Measurements from ENCODE around the gene AP4B1. TPM values are rescaled to one million over a fixed set of nuclear protein-coding genes. Genes with fewer than 3 reads are reported as not detected.

Gene AP4B1
- total RNA-seq, 1 experiment from 2014 or later = 14.2 TPM

DNA sequence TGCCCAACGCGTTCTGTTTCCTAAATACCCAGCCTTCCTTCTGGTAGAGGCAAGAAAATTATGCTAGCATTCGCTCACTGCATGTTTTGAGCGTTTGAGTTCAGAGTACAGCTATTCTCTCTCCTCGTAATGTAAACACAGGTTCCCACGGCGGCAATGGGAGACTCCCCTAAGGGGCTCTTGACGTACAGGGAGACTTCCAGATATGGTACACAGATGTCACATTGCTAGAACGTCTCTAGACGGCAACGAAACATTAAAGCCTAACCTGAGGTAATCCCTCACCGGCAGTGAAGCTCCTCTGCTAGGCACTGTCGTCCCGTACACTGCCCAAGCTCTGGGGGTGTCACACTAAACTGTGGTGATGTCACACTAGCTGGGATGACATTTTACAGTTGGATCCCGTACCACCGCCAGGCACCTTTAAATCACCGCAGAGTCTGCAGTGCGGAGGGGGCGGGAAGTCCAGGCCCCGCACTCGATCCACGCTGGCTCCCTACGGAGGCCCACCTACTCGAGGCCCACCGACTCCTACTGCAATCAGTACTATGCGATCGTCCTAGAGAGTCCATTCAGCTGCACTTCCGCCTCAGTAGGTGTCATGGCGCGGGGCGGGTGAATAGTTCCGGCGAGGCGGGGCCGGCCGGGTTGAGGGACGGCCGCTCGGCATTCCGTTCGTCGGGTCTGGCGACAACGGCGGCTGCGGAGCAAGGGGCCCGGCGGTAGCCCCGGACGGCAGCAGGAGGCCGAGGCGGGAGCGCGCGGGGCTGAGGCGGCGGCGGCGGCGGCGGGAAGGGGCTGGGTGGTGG is 24.5 kb upstream of the AP4B1 start, which contains the start of gene HIPK1 (continued):
- TF ChIP-seq FOXJ3 (CRISPR knock-in tag; IDR thresholded peaks at IDR 0.05; ENCODE audit: borderline replicate concordance) (0 out of 2 replicates have a peak, but pooled peaks have one; percentile 28), NFYB (CRISPR knock-in tag; conservative IDR thresholded peaks at IDR 0.05; ENCODE audit: low read depth) (no peak), GTF2I (CRISPR knock-in tag; conservative IDR thresholded peaks at IDR 0.05) (no peak), JUN (CRISPR knock-in tag; IDR thresholded peaks at IDR 0.05) (no peak), ELF4 (CRISPR knock-in tag; IDR thresholded peaks at IDR 0.05; ENCODE audit: low read depth) (no peak), MYBL2 (CRISPR knock-in tag; IDR thresholded peaks at IDR 0.05) (no peak), ZNF138 (CRISPR knock-in tag; conservative IDR thresholded peaks at IDR 0.05) (no peak), SMAD3 (CRISPR knock-in tag; IDR thresholded peaks at IDR 0.05; ENCODE audit: borderline replicate concordance) (0 out of 2 replicates have a peak, but pooled peaks have one; percentile 44), NFATC4 (CRISPR knock-in tag; IDR thresholded peaks at IDR 0.05) (no peak), ZNF219 (CRISPR knock-in tag; IDR thresholded peaks at IDR 0.05; ENCODE audit: borderline replicate concordance) (no peak), NR2C2 (CRISPR knock-in tag; IDR thresholded peaks at IDR 0.05) (no peak), ESRRA (CRISPR knock-in tag; IDR thresholded peaks at IDR 0.05; ENCODE audit: borderline replicate concordance) (peak; percentile 61; the same call in 1 of the 2 replicates), CREB1 (CRISPR knock-in tag; IDR thresholded peaks at IDR 0.05) (no peak), GABPB1 (CRISPR knock-in tag; IDR thresholded peaks at IDR 0.05) (peak; percentile 79), ZNF232 (CRISPR knock-in tag; IDR thresholded peaks at IDR 0.05) (peak; percentile 96), KAT7 (CRISPR knock-in tag; IDR thresholded peaks at IDR 0.05; ENCODE audit: borderline replicate concordance) (no peak; the same call in 1 of the 2 replicates), GRHL2 (CRISPR knock-in tag; IDR thresholded peaks at IDR 0.05; ENCODE audit: insufficient replicate concordance, severe bottlenecking) (no peak)
- TF ChIP-seq, protein P1, sequence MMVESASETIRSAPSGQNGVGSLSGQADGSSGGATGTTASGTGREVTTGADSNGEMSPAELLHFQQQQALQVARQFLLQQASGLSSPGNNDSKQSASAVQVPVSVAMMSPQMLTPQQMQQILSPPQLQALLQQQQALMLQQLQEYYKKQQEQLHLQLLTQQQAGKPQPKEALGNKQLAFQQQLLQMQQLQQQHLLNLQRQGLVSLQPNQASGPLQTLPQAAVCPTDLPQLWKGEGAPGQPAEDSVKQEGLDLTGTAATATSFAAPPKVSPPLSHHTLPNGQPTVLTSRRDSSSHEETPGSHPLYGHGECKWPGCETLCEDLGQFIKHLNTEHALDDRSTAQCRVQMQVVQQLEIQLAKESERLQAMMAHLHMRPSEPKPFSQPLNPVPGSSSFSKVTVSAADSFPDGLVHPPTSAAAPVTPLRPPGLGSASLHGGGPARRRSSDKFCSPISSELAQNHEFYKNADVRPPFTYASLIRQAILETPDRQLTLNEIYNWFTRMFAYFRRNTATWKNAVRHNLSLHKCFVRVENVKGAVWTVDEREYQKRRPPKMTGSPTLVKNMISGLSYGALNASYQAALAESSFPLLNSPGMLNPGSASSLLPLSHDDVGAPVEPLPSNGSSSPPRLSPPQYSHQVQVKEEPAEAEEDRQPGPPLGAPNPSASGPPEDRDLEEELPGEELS (CRISPR knock-in tag; IDR thresholded peaks at IDR 0.05) = peak; percentile 50; the same call in 1 of the 2 replicates
- TF ChIP-seq, protein P2, sequence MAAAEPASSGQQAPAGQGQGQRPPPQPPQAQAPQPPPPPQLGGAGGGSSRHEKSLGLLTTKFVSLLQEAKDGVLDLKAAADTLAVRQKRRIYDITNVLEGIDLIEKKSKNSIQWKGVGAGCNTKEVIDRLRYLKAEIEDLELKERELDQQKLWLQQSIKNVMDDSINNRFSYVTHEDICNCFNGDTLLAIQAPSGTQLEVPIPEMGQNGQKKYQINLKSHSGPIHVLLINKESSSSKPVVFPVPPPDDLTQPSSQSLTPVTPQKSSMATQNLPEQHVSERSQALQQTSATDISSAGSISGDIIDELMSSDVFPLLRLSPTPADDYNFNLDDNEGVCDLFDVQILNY (CRISPR knock-in tag; IDR thresholded peaks at IDR 0.05) = 0 out of 2 replicates have a peak, but pooled peaks have one; percentile 67
- TF ChIP-seq, protein P3, sequence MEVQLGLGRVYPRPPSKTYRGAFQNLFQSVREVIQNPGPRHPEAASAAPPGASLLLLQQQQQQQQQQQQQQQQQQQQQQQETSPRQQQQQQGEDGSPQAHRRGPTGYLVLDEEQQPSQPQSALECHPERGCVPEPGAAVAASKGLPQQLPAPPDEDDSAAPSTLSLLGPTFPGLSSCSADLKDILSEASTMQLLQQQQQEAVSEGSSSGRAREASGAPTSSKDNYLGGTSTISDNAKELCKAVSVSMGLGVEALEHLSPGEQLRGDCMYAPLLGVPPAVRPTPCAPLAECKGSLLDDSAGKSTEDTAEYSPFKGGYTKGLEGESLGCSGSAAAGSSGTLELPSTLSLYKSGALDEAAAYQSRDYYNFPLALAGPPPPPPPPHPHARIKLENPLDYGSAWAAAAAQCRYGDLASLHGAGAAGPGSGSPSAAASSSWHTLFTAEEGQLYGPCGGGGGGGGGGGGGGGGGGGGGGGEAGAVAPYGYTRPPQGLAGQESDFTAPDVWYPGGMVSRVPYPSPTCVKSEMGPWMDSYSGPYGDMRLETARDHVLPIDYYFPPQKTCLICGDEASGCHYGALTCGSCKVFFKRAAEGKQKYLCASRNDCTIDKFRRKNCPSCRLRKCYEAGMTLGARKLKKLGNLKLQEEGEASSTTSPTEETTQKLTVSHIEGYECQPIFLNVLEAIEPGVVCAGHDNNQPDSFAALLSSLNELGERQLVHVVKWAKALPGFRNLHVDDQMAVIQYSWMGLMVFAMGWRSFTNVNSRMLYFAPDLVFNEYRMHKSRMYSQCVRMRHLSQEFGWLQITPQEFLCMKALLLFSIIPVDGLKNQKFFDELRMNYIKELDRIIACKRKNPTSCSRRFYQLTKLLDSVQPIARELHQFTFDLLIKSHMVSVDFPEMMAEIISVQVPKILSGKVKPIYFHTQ (CRISPR knock-in tag; IDR thresholded peaks at IDR 0.05) = no peak
- TF ChIP-seq, protein P4, sequence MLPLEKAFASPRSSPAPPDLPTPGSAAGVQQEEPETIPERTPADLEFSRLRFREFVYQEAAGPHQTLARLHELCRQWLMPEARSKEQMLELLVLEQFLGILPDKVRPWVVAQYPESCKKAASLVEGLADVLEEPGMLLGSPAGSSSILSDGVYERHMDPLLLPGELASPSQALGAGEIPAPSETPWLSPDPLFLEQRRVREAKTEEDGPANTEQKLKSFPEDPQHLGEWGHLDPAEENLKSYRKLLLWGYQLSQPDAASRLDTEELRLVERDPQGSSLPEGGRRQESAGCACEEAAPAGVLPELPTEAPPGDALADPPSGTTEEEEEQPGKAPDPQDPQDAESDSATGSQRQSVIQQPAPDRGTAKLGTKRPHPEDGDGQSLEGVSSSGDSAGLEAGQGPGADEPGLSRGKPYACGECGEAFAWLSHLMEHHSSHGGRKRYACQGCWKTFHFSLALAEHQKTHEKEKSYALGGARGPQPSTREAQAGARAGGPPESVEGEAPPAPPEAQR (CRISPR knock-in tag; IDR thresholded peaks at IDR 0.05) = no peak
- TF ChIP-seq, protein P5, sequence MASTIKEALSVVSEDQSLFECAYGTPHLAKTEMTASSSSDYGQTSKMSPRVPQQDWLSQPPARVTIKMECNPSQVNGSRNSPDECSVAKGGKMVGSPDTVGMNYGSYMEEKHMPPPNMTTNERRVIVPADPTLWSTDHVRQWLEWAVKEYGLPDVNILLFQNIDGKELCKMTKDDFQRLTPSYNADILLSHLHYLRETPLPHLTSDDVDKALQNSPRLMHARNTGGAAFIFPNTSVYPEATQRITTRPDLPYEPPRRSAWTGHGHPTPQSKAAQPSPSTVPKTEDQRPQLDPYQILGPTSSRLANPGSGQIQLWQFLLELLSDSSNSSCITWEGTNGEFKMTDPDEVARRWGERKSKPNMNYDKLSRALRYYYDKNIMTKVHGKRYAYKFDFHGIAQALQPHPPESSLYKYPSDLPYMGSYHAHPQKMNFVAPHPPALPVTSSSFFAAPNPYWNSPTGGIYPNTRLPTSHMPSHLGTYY (CRISPR knock-in tag; IDR thresholded peaks at IDR 0.05) = no peak
- TF ChIP-seq, protein P6, sequence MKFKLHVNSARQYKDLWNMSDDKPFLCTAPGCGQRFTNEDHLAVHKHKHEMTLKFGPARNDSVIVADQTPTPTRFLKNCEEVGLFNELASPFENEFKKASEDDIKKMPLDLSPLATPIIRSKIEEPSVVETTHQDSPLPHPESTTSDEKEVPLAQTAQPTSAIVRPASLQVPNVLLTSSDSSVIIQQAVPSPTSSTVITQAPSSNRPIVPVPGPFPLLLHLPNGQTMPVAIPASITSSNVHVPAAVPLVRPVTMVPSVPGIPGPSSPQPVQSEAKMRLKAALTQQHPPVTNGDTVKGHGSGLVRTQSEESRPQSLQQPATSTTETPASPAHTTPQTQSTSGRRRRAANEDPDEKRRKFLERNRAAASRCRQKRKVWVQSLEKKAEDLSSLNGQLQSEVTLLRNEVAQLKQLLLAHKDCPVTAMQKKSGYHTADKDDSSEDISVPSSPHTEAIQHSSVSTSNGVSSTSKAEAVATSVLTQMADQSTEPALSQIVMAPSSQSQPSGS (CRISPR knock-in tag; IDR thresholded peaks at IDR 0.05; ENCODE audit: borderline replicate concordance, low read depth) = no peak
- TF ChIP-seq, protein P7, sequence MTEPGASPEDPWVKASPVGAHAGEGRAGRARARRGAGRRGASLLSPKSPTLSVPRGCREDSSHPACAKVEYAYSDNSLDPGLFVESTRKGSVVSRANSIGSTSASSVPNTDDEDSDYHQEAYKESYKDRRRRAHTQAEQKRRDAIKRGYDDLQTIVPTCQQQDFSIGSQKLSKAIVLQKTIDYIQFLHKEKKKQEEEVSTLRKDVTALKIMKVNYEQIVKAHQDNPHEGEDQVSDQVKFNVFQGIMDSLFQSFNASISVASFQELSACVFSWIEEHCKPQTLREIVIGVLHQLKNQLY (CRISPR knock-in tag; IDR thresholded peaks at IDR 0.05) = no peak; the same call in 1 of the 2 replicates
- TF ChIP-seq, protein P8, sequence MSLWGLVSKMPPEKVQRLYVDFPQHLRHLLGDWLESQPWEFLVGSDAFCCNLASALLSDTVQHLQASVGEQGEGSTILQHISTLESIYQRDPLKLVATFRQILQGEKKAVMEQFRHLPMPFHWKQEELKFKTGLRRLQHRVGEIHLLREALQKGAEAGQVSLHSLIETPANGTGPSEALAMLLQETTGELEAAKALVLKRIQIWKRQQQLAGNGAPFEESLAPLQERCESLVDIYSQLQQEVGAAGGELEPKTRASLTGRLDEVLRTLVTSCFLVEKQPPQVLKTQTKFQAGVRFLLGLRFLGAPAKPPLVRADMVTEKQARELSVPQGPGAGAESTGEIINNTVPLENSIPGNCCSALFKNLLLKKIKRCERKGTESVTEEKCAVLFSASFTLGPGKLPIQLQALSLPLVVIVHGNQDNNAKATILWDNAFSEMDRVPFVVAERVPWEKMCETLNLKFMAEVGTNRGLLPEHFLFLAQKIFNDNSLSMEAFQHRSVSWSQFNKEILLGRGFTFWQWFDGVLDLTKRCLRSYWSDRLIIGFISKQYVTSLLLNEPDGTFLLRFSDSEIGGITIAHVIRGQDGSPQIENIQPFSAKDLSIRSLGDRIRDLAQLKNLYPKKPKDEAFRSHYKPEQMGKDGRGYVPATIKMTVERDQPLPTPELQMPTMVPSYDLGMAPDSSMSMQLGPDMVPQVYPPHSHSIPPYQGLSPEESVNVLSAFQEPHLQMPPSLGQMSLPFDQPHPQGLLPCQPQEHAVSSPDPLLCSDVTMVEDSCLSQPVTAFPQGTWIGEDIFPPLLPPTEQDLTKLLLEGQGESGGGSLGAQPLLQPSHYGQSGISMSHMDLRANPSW (CRISPR knock-in tag; conservative IDR thresholded peaks at IDR 0.05; ENCODE audit: low read depth) = no peak
